PC-9 (cell line): ENCODE data around the gene KCNK7. TPM values are rescaled to one million over a fixed set of nuclear protein-coding genes. Genes with fewer than 3 reads are reported as not detected.

ENCODE experiments used
- BruUV-seq: library from RNA; stranded (reverse); fragments of 400-500 nt; replicated peaks from 2 replicates; lab custom pipeline; 2021; lab: Mats Ljungman, UMichigan
- CTCF ChIA-PET: fragments of 300-600 bp; sonication (Branson Sonifier 250); formaldehyde crosslinking; loops from one replicate; lab custom pipeline; 2022; ENCODE audit warnings: antibody characterized with exemption; lab: Charles Lee
- POLR2A ChIA-PET: fragments of 300-600 bp; sonication (Branson Sonifier 250); formaldehyde crosslinking; loops from one replicate; lab custom pipeline; 2022; ENCODE audit warnings: antibody characterized with exemption; ENCODE audit not compliant: unreplicated experiment; lab: Charles Lee
- DNase-seq, 2 experiments: peaks; one replicate each; pipeline versions ENCODE4 v3.0.0 to v3.0.0-alpha.2; 2015 to 2022; ENCODE audit warnings: mixed read lengths in 1 of 2
- H2AFZ ChIP-seq: fragments of 200-600 bp; sonication (generic); 2 replicates; pipeline ENCODE4 v1.8.1; 2017; ENCODE audit warnings: antibody characterized with exemption
- H3F3A ChIP-seq: fragments of 200-600 bp; sonication (generic); 2 replicates; pipeline ENCODE4 v1.8.1; 2017; ENCODE audit warnings: antibody characterized with exemption, mild to moderate bottlenecking, low read depth; ENCODE audit not compliant: insufficient read depth
- H3K27ac ChIP-seq: fragments of 200-600 bp; sonication (generic); 2 replicates; pipeline ENCODE4 v1.6.1; 2016; ENCODE audit warnings: mixed run types
- H3K27me3 ChIP-seq: fragments of 200-600 bp; sonication (generic); 2 replicates; pipeline ENCODE4 v1.6.1; 2016; ENCODE audit warnings: low read depth, mixed run types; ENCODE audit not compliant: insufficient read depth
- H3K36me3 ChIP-seq: fragments of 200-600 bp; sonication (generic); 2 replicates; pipeline ENCODE4 v1.6.1; 2016; ENCODE audit warnings: low read depth, mixed run types
- H3K4me1 ChIP-seq: fragments of 200-600 bp; sonication (generic); replicated peaks from 2 replicates; pipeline ENCODE4 v1.6.1; 2016; ENCODE audit warnings: mixed run types; ENCODE audit not compliant: insufficient read depth
- H3K4me2 ChIP-seq: fragments of 200-600 bp; sonication (generic); 2 replicates; pipeline ENCODE4 v1.6.1; 2017; ENCODE audit warnings: mixed run types
- H3K4me3 ChIP-seq: fragments of 200-600 bp; sonication (generic); 2 replicates; pipeline ENCODE4 v1.6.1; 2016; ENCODE audit warnings: mixed run types
- H3K79me2 ChIP-seq: fragments of 200-600 bp; sonication (generic); 2 replicates; pipeline ENCODE4 v1.6.1; 2017; ENCODE audit warnings: low read depth, mixed run types
- H3K9me2 ChIP-seq: fragments of 200-600 bp; sonication (generic); 2 replicates; pipeline ENCODE4 v1.8.1; 2017; ENCODE audit warnings: mild to moderate bottlenecking; ENCODE audit not compliant: insufficient read depth
- H3K9me3 ChIP-seq: fragments of 200-600 bp; sonication (generic); 2 replicates; pipeline ENCODE4 v1.8.1; 2016; ENCODE audit warnings: low read depth; ENCODE audit not compliant: insufficient read depth
- H4K20me1 ChIP-seq: fragments of 200-600 bp; sonication (generic); 2 replicates; pipeline ENCODE4 v1.8.1; 2017; ENCODE audit not compliant: insufficient read depth
- EZH2 ChIP-seq: fragments of 200-600 bp; sonication (generic); IDR thresholded peaks from 2 replicates; pipeline ENCODE4 v1.8.0; 2017; ENCODE audit warnings: antibody characterized with exemption, low read depth
- intact Hi-C: fragments of 100-400 bp; cut with micrococcal nuclease; formaldehyde crosslinking; loops from one replicate; pipeline ENCODE4 v1.10.0; 2022; ENCODE audit not compliant: unreplicated experiment
- total RNA-seq: library from RNA; stranded (reverse); gene quantifications from 2 replicates; pipeline ENCODE4 v1.2.3, GENCODE V29; 2021
- TF ChIP-seq, protein P1 (sequence below): fragments of 200-600 bp; sonication (generic); conservative IDR thresholded peaks from 2 replicates; pipeline ENCODE4 v1.6.1; 2017; ENCODE audit warnings: mixed run types, antibody characterized with exemption, mild to moderate bottlenecking, moderate library complexity

KCNK7 gene
- total RNA-seq, 1 experiment from 2014 or later: not detected

DNA sequence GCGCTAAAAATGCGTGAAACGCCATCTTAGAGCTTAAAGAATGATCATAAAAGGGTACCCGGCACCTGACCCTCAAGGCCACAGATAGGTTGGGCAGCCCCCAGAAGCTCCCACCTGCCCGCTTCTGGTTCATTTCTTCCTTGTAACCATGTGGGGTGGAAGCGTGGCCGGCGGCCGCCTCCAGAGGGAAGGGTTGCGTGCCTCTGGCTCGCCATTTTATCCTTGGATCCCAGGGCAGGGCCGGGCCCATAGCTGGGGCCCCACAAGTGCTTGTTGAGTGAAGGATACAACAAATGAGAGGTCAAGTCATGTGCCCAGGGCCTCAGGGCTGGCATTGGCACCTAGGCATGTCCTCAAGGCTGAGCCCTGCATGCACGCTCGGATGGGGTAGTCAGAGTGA is 25.9 kb upstream of the KCNK7 start:
- H3K4me3 ChIP-seq: no peak overlapping the region
- H3K9me3 ChIP-seq: no peaks in the 10 kb centered on the region
- H3F3A ChIP-seq: peaks cover 5% of the 10 kb centered on the region; the same call in 1 of the 2 replicates
- no peak for DNase-seq
- H3K79me2 ChIP-seq: peaks cover 33% of the 10 kb centered on the region
- BruUV-seq: no TSS peak
- H3K4me1 ChIP-seq: peaks cover 11% of the 10 kb centered on the region; the same call in 1 of the 2 replicates
- H3K9me2 ChIP-seq: no peaks in the 10 kb centered on the region
- H3K36me3 ChIP-seq: peaks cover 27% of the 10 kb centered on the region
- no peak overlapping the region for H3K27ac ChIP-seq
- intact Hi-C loops: no loop called here
- H3K4me2 ChIP-seq: no peak overlapping the region
- ChIA-PET CTCF (no interaction called here), POLR2A (no interaction called here)
- H4K20me1 ChIP-seq: peaks cover 63% of the 10 kb centered on the region
- TF ChIP-seq EZH2: no peak
- TF ChIP-seq, protein P1, sequence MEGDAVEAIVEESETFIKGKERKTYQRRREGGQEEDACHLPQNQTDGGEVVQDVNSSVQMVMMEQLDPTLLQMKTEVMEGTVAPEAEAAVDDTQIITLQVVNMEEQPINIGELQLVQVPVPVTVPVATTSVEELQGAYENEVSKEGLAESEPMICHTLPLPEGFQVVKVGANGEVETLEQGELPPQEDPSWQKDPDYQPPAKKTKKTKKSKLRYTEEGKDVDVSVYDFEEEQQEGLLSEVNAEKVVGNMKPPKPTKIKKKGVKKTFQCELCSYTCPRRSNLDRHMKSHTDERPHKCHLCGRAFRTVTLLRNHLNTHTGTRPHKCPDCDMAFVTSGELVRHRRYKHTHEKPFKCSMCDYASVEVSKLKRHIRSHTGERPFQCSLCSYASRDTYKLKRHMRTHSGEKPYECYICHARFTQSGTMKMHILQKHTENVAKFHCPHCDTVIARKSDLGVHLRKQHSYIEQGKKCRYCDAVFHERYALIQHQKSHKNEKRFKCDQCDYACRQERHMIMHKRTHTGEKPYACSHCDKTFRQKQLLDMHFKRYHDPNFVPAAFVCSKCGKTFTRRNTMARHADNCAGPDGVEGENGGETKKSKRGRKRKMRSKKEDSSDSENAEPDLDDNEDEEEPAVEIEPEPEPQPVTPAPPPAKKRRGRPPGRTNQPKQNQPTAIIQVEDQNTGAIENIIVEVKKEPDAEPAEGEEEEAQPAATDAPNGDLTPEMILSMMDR: no peak
- H2AFZ ChIP-seq: no peak overlapping the region
- no peaks in the 10 kb centered on the region for H3K27me3 ChIP-seq

DNA sequence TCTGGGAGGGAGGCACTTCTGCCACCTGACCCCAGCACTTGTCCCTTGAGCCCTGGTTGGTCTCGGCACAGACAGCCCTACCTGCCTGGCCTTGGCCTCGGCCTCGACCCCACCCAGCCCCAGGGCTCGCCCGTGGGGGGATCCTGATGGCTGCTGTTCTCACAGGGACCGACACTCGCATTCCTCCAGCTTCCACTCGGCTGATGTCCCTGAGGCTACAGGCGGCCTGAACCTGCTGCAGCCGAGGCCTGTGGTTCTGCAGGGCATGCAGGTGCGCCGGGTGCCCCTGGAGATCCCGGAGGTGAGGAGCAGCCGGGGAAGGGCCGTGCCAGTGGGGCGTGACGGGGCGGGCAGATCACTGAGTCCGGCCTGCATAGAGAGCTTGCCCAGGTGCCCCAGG is 25.1 kb upstream of the KCNK7 start:
- no TSS peak for BruUV-seq
- ChIA-PET CTCF (no interaction called here), POLR2A (no interaction called here)
- Histone ChIP-seq H2AFZ (no peak overlapping the region), H3K4me1 (peaks cover 11% of the 10 kb centered on the region; the same call in 1 of the 2 replicates), H3K27ac (no peak overlapping the region), H3K9me2 (no peaks in the 10 kb centered on the region), H3K9me3 (no peaks in the 10 kb centered on the region), H3F3A (peaks cover 8% of the 10 kb centered on the region; the same call in 1 of the 2 replicates), H3K27me3 (no peaks in the 10 kb centered on the region), H3K36me3 (peaks cover 19% of the 10 kb centered on the region), H4K20me1 (peaks cover 63% of the 10 kb centered on the region), H3K4me3 (no peak overlapping the region), H3K79me2 (peaks cover 38% of the 10 kb centered on the region), H3K4me2 (no peak overlapping the region)
- DNase-seq: no peak
- TF ChIP-seq EZH2: no peak
- TF ChIP-seq, protein P1: no peak
- intact Hi-C loops: no loop called here

DNA sequence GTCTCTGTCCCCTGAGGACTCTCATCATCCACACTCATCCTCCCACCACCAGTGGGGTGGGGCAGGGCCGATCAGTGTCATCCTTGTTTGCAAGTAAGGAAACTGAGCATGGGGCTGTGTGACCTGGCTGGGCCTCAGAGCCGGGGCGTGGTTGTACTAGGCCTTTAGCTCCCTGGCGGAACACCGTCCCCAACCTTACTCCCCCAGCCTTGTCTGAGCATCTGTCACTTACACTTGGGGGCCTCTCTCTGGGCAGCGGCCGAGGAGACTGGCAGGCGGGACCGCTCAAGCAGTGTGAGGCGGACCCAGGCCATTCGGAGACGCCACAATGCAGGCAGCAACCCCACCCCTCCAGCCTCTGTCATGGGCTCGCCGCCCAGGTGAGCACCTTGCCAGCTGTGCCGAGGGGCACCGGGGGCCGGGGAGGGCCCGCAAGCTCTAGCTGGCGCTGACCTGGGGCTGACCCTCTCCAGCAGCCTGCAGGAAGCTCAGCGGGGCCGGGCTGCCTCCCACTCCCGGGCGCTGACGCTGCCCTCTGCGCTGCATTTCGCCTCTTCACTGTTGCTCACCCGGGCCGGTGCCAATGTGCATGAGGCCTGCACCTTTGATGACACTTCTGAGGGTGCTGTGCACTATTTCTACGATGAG is 23.8 kb upstream of the KCNK7 start:
- H3F3A ChIP-seq: peaks cover 14% of the 10 kb centered on the region
- H3K79me2 ChIP-seq: peaks cover 44% of the 10 kb centered on the region
- H3K36me3 ChIP-seq: peaks cover 16% of the 10 kb centered on the region

More for the DNA sequence above, 23.8 kb upstream of the KCNK7 start:
- Histone ChIP-seq H3K4me3 (no peak overlapping the region), H3K9me3 (no peaks in the 10 kb centered on the region), H3K9me2 (no peaks in the 10 kb centered on the region), H3K27ac (no peak overlapping the region), H3K4me2 (no peak overlapping the region), H3K4me1 (peaks cover 11% of the 10 kb centered on the region; the same call in 1 of the 2 replicates), H3K27me3 (no peaks in the 10 kb centered on the region), H4K20me1 (peaks cover 61% of the 10 kb centered on the region), H2AFZ (no peak overlapping the region)
- POLR2A ChIA-PET: no interaction called here
- CTCF ChIA-PET: no interaction called here
- no peak for TF ChIP-seq EZH2
- TF ChIP-seq, protein P1: no peak
- intact Hi-C loops: loop anchor here (5.0 kb wide), 1 partner anchor 33 kb away; no protein-coding TSS in a partner anchor
- BruUV-seq: no TSS peak
- no peak for DNase-seq
